ENCODE data around the gene PIGH. TPM values are rescaled to one million over a fixed set of nuclear protein-coding genes. Genes with fewer than 3 reads are reported as not detected.
A peak's percentile ranks its signal among the peaks of the same experiment; 100 is the strongest.
"Not testable (repeated sequence)": the region's sequence is repeated elsewhere in the genome, so short reads cannot be mapped to it uniquely, and the experiment has no call there.

The PIGH gene
- total RNA-seq, 1 experiment from 2014 or later: 9.4 TPM

- no peak overlapping the region for H2BK20ac ChIP-seq (ENCODE audit: low read depth, low read length, poor library complexity, severe bottlenecking)
- H4K5ac ChIP-seq (ENCODE audit: insufficient read length, low read depth, low read length): no peak overlapping the region
- H4K8ac ChIP-seq (replicated peaks; ENCODE audit: insufficient read length, low read depth, low read length): no peak overlapping the region
- no peak for TF ChIP-seq CTCF (conservative IDR thresholded peaks at IDR 0.05)
- peaks cover 21 to 39% (median 35%) of the 10 kb centered on the region in 3 experiments; a peak in 6 of 7 replicates for H3K36me3 Mint-ChIP-seq (ENCODE audit: insufficient read depth in 1 of 3, low read depth in 3 of 3)
- H3K4me1 Mint-ChIP-seq: peaks cover 24 to 26% of the 10 kb centered on the region in 2 experiments
- peaks cover 0 to 2% of the 10 kb centered on the region in 2 experiments; a peak in 2 of 5 replicates for H3K9me3 Mint-ChIP-seq
- H4K20me1 ChIP-seq (ENCODE audit: control insufficient read depth, insufficient read depth, insufficient read length): no peaks in the 10 kb centered on the region
- WGBS (ENCODE audit: extremely low coverage, insufficient read length, low lambda C conversion rate): no CpG with 5 or more reads among the region's 1 CpG
- H3K23me2 ChIP-seq (ENCODE audit: insufficient read length, low read depth, low read length, poor library complexity, severe bottlenecking): no peaks in the 10 kb centered on the region
- no peak overlapping the region; a peak in 1 of 7 replicates for H3K27ac Mint-ChIP-seq
- no peak overlapping the region for H3K9ac ChIP-seq (ENCODE audit: extremely low read depth, insufficient read length, low read length)
- H3K27me3 Mint-ChIP-seq (ENCODE audit: low read depth): no peaks in the 10 kb centered on the region
- H3K27ac ChIP-seq (ENCODE audit: insufficient read length, low read depth, low read length): no peak overlapping the region
- no peak overlapping the region for H2AK5ac ChIP-seq (ENCODE audit: insufficient read length, low read length)
- H3K9me3 ChIP-seq (ENCODE audit: control insufficient read depth, low read depth, low read length): no peaks in the 10 kb centered on the region
- H4K91ac ChIP-seq (ENCODE audit: insufficient read length, low read depth, low read length): no peak overlapping the region
- no peak overlapping the region for H3K4me2 ChIP-seq (ENCODE audit: insufficient read depth, insufficient read length, low read length)
- H2BK12ac ChIP-seq (ENCODE audit: insufficient read length, low read depth, low read length): no peak overlapping the region
- H3K27me3 ChIP-seq (ENCODE audit: insufficient read depth, low read length): no peaks in the 10 kb centered on the region
- no peak overlapping the region for H3K23ac ChIP-seq (ENCODE audit: insufficient read length, low read depth, low read length)
- H3K56ac ChIP-seq (ENCODE audit: insufficient read length, low read depth, low read length): no peak overlapping the region
- no peaks in the 10 kb centered on the region for H3K79me1 ChIP-seq (ENCODE audit: insufficient read depth, low read depth, low read length, poor library complexity, severe bottlenecking)
- no peak overlapping the region for H3K18ac ChIP-seq (ENCODE audit: insufficient read length, low read depth, low read length)
- no peak overlapping the region for H3T11ph ChIP-seq (ENCODE audit: low read length)
- DNase-seq: no peak
- H3K4me3 Mint-ChIP-seq: no peak overlapping the region
- 0 out of 2 replicates have a peak, but pooled peaks cover 3% of the 10 kb centered on the region for H3K79me2 ChIP-seq (ENCODE audit: insufficient read depth, low read length)
- H3K4ac ChIP-seq (ENCODE audit: low read depth, low read length): no peak overlapping the region
- H3K14ac ChIP-seq (ENCODE audit: insufficient read depth, low read length): no peak overlapping the region
- peaks cover 3% of the 10 kb centered on the region; the same call in 1 of the 2 replicates for H3K4me1 ChIP-seq (ENCODE audit: insufficient read depth, low read length)
- H2BK15ac ChIP-seq (ENCODE audit: low read depth, low read length): no peak overlapping the region
- no peak overlapping the region for H2BK5ac ChIP-seq (ENCODE audit: insufficient read length, low read length)
- no peak overlapping the region for H2BK120ac ChIP-seq (ENCODE audit: low read depth, low read length, poor library complexity, severe bottlenecking)
- no peak overlapping the region for H2AFZ ChIP-seq (ENCODE audit: low read length)
Observed at GRCh38 chr14:67544590-67544989, 55.5 kb downstream of the PIGH start.

GRCh38 chr14:67542620-67543019, 57.4 kb downstream of the PIGH start:
- H3K9me3 Mint-ChIP-seq; DNase-seq; H3K23me2 ChIP-seq (ENCODE audit: insufficient read length, low read depth, low read length, poor library complexity, severe bottlenecking); H3K9ac ChIP-seq (ENCODE audit: extremely low read depth, insufficient read length, low read length); H4K5ac ChIP-seq (ENCODE audit: insufficient read length, low read depth, low read length); H2BK15ac ChIP-seq (ENCODE audit: low read depth, low read length); H4K91ac ChIP-seq (ENCODE audit: insufficient read length, low read depth, low read length); H3K27me3 Mint-ChIP-seq (ENCODE audit: low read depth); H3K4me1 ChIP-seq (ENCODE audit: insufficient read depth, low read length); H2AFZ ChIP-seq (ENCODE audit: low read length); H3T11ph ChIP-seq (ENCODE audit: low read length); H3K79me1 ChIP-seq (ENCODE audit: insufficient read depth, low read depth, low read length, poor library complexity, severe bottlenecking); H3K4me2 ChIP-seq (ENCODE audit: insufficient read depth, insufficient read length, low read length); H3K79me2 ChIP-seq (ENCODE audit: insufficient read depth, low read length); H2BK120ac ChIP-seq (ENCODE audit: low read depth, low read length, poor library complexity, severe bottlenecking); H3K14ac ChIP-seq (ENCODE audit: insufficient read depth, low read length); H3K27ac ChIP-seq (ENCODE audit: insufficient read length, low read depth, low read length); H2BK20ac ChIP-seq (ENCODE audit: low read depth, low read length, poor library complexity, severe bottlenecking); H2BK5ac ChIP-seq (ENCODE audit: insufficient read length, low read length); H3K9me3 ChIP-seq (ENCODE audit: control insufficient read depth, low read depth, low read length); H2BK12ac ChIP-seq (ENCODE audit: insufficient read length, low read depth, low read length); H3K18ac ChIP-seq (ENCODE audit: insufficient read length, low read depth, low read length); H4K20me1 ChIP-seq (ENCODE audit: control insufficient read depth, insufficient read depth, insufficient read length); H3K23ac ChIP-seq (ENCODE audit: insufficient read length, low read depth, low read length); H3K4ac ChIP-seq (ENCODE audit: low read depth, low read length); H4K8ac ChIP-seq (replicated peaks; ENCODE audit: insufficient read length, low read depth, low read length); H3K27me3 ChIP-seq (ENCODE audit: insufficient read depth, low read length); H2AK5ac ChIP-seq (ENCODE audit: insufficient read length, low read length); H3K56ac ChIP-seq (ENCODE audit: insufficient read length, low read depth, low read length): not testable (repeated sequence)
- H3K4me1 Mint-ChIP-seq: peaks cover 40 to 41% of the 10 kb centered on the region in 2 experiments
- H3K36me3 Mint-ChIP-seq (ENCODE audit: insufficient read depth in 1 of 3, low read depth in 3 of 3): peaks cover 21 to 39% (median 35%) of the 10 kb centered on the region in 3 experiments; a peak in 6 of 7 replicates
- H3K27ac Mint-ChIP-seq: peak overlapping the region in 2 of 3 experiments; percentile 94 to 97; a peak in 3 of 7 replicates
- no CpG with 5 or more reads among the region's 13 CpGs for WGBS (ENCODE audit: extremely low coverage, insufficient read length, low lambda C conversion rate)
- peak overlapping the region in 1 of 2 experiments; percentile 70; a peak in 1 of 5 replicates for H3K4me3 Mint-ChIP-seq
